ENCODE data around the gene CMKLR1. TPM values are rescaled to one million over a fixed set of nuclear protein-coding genes. Genes with fewer than 3 reads are reported as not detected.

The CMKLR1 gene
- total and polyA plus RNA-seq, 9 of the 15 experiments (the other 6 are each of a cell fraction or from before 2014, with no cell fraction given): 0.11 to 1.4 (median 0.20) TPM

DNA sequence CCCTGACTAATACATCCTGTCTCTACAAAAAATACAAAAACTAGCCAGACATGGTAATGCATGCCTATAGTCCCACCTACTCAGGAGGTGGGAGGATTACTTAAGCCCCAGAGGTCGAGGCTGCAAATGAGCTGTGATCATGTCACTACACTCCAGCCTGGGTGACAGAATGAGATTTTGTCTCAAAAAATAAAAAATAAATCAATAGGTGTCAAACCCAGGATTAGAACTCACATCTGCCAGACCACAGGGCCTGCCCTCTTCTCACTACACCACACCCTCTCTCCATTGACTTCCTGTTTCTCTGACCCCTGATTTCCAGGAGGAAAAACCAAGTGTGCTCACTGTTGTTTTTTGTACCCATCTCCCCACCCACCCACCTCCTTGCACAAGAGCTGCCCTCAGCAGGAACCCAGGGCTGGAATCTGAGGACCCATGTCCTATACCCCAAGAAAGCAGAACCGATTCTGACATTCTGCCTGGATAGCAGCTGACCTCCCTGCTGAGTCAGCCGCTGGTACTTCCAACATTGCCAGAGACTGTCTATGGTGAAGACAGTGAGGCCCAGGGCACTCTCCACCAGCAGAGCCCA lies 6.2 kb downstream of the CMKLR1 start (continued):
- TF ChIP-seq ZNF316 (IDR thresholded peaks at IDR 0.05) (peak; percentile 19), ZBTB11 (CRISPR knock-in tag; IDR thresholded peaks at IDR 0.05) (no peak), NFE2 (IDR thresholded peaks at IDR 0.05; ENCODE audit: low read depth) (peak; percentile 22; the same call in 1 of the 2 replicates), CHD4 (IDR thresholded peaks at IDR 0.05; ENCODE audit: insufficient read depth, insufficient replicate concordance, low read depth, low read length, poor library complexity, severe bottlenecking) (no peak), CHAMP1 (IDR thresholded peaks at IDR 0.05) (no peak), DLX4 (CRISPR knock-in tag; IDR thresholded peaks at IDR 0.05) (no peak), MAFF (IDR thresholded peaks at IDR 0.05; ENCODE audit: low read length) (0 out of 2 replicates have a peak, but pooled peaks have one; percentile 11), NR1H2 (CRISPR knock-in tag; IDR thresholded peaks at IDR 0.05) (no peak), RFX1 (IDR thresholded peaks at IDR 0.05) (no peak), MEIS2 (IDR thresholded peaks at IDR 0.05; ENCODE audit: partially characterized antibody) (peak; percentile 58), ARID2 (IDR thresholded peaks at IDR 0.05) (no peak), SETDB1 (IDR thresholded peaks at IDR 0.05; ENCODE audit: low read length) (no peak)

All from K562 (cell line).